GM20431 (cell line): Measurements from ENCODE around the gene TNIP1.

ENCODE experiments used
- in situ Hi-C: fragments of 300-500 bp; cut with MseI, MboI; formaldehyde crosslinking; loops from one replicate; pipeline ENCODE4 v1.15.0; 2020; ENCODE audit warnings: low sequenced_read_pairs; ENCODE audit not compliant: unreplicated experiment

TNIP1 gene

GRCh38 chr5:151028717-151029116, 52.1 kb downstream of the TNIP1 start:
- in situ Hi-C loops = no loop called here

GRCh38 chr5:151027961-151028479, 52.8 kb downstream of the TNIP1 start:
- in situ Hi-C loops = no loop called here

- in situ Hi-C loops = no loop called here
These were observed 54.2 kb downstream of the TNIP1 start for GRCh38 chr5:151026679-151027078.

- in situ Hi-C loops = no loop called here
These were observed 54.7 kb downstream of the TNIP1 start for GRCh38 chr5:151026088-151026487.

GRCh38 chr5:151025250-151025606, 55.6 kb downstream of the TNIP1 start:
- in situ Hi-C loops = no loop called here

- in situ Hi-C loops = no loop called here
These were observed 56.2 kb downstream of the TNIP1 start for GRCh38 chr5:151024440-151025249.

- in situ Hi-C loops = no loop called here
These were observed 57.2 kb downstream of the TNIP1 start for GRCh38 chr5:151023651-151024050.

GRCh38 chr5:151023047-151023615, 57.7 kb downstream of the TNIP1 start:
- in situ Hi-C loops = no loop called here

- in situ Hi-C loops = no loop called here
These were observed 58.3 kb downstream of the TNIP1 start for GRCh38 chr5:151022511-151023018.

- in situ Hi-C loops = no loop called here
These were observed 59.1 kb downstream of the TNIP1 start for GRCh38 chr5:151021746-151022145.

GRCh38 chr5:151020304-151021110, 60.3 kb downstream of the TNIP1 start, which contains the start of gene GPX3:
GPX3 (plus strand) TSS chr5:151020591; CDS start chr5:151020655, 64 bp downstream.
- in situ Hi-C loops = no loop called here

- in situ Hi-C loops = no loop called here
These were observed 61.5 kb downstream of the TNIP1 start for GRCh38 chr5:151019331-151019730.

- in situ Hi-C loops = no loop called here
These were observed 62.0 kb downstream of the TNIP1 start for GRCh38 chr5:151018846-151019245.

GRCh38 chr5:151017897-151018296, 62.9 kb downstream of the TNIP1 start:
- in situ Hi-C loops = no loop called here

GRCh38 chr5:151016700-151017099, 64.1 kb downstream of the TNIP1 start:
- in situ Hi-C loops = no loop called here

- in situ Hi-C loops = no loop called here
These were observed 64.8 kb downstream of the TNIP1 start for GRCh38 chr5:151015974-151016587.

GRCh38 chr5:151014680-151015343, 66.0 kb downstream of the TNIP1 start:
- in situ Hi-C loops = no loop called here

GRCh38 chr5:151012862-151013261, 68.0 kb downstream of the TNIP1 start:
- in situ Hi-C loops = no loop called here

- in situ Hi-C loops = no loop called here
These were observed 71.9 kb downstream of the TNIP1 start for GRCh38 chr5:151008906-151009305.

- in situ Hi-C loops = no loop called here
These were observed 72.7 kb downstream of the TNIP1 start for GRCh38 chr5:151008210-151008491.
